Osteoblast (primary cell): ENCODE results near the gene BTG3. TPM values are rescaled to one million over a fixed set of nuclear protein-coding genes. Genes with fewer than 3 reads are reported as not detected.

Experiments used
- DNase-seq: peaks from one replicate; pipeline ENCODE4 v3.0.0; 2011; ENCODE audit warnings: low spot score, mixed read lengths; ENCODE audit not compliant: insufficient read length; ENCODE audit errors: missing footprints
- H2AFZ ChIP-seq: 2 replicates; pipeline ENCODE4 v1.6.0; 2011; ENCODE audit warnings: mild to moderate bottlenecking, low read length
- H3K27ac ChIP-seq: 2 replicates; pipeline ENCODE4 v1.5.1; 2011; ENCODE audit warnings: mild to moderate bottlenecking, low read depth, low read length, moderate library complexity
- H3K27me3 ChIP-seq: 2 replicates; pipeline ENCODE4 v1.6.0; 2012; ENCODE audit warnings: mild to moderate bottlenecking, control low read depth, inconsistent platforms, low read length, moderate library complexity; ENCODE audit not compliant: insufficient read depth
- H3K36me3 ChIP-seq: 2 replicates; pipeline ENCODE4 v1.5.1; 2011; ENCODE audit warnings: mild to moderate bottlenecking, low read length, control low read depth, moderate library complexity; ENCODE audit not compliant: insufficient read depth
- H3K4me1 ChIP-seq: 2 replicates; pipeline ENCODE4 v1.5.1; 2011; ENCODE audit warnings: mild to moderate bottlenecking, low read length, control low read depth, moderate library complexity; ENCODE audit not compliant: insufficient read depth
- H3K4me2 ChIP-seq: 2 replicates; pipeline ENCODE4 v1.6.0; 2011; ENCODE audit warnings: mild to moderate bottlenecking, low read length; ENCODE audit not compliant: insufficient read depth
- H3K4me3 ChIP-seq: fragments of 200-600 bp; sonication (generic); 3 replicates; pipeline ENCODE4 v1.5.1; 2012; ENCODE audit warnings: mild to moderate bottlenecking, low read length, inconsistent platforms; ENCODE audit not compliant: insufficient read depth
- H3K79me2 ChIP-seq: 2 replicates; pipeline ENCODE4 v1.6.0; 2012; ENCODE audit warnings: mild to moderate bottlenecking, low read length, control low read depth, inconsistent platforms; ENCODE audit not compliant: insufficient read depth
- H3K9me3 ChIP-seq: 2 replicates; pipeline ENCODE4 v1.5.1; 2011; ENCODE audit warnings: low read depth, low read length, control low read depth
- H4K20me1 ChIP-seq: 2 replicates; pipeline ENCODE4 v1.6.0; 2012; ENCODE audit warnings: mild to moderate bottlenecking, low read length, control low read depth; ENCODE audit not compliant: insufficient read depth
- CTCF ChIP-seq: IDR thresholded peaks from 2 replicates; pipeline ENCODE4 v1.5.1; 2011; ENCODE audit warnings: mild to moderate bottlenecking, low read depth, low read length, moderate library complexity; ENCODE audit errors: extremely low read depth
- total RNA-seq: library from RNA; depleted of rRNA; stranded (reverse); fragments of >200 nt; gene quantifications from 2 replicates; pipeline ENCODE4 v1.2.3, GENCODE V29; 2012

Gene BTG3
- total RNA-seq, 1 donor, result 22.4 TPM

DNA sequence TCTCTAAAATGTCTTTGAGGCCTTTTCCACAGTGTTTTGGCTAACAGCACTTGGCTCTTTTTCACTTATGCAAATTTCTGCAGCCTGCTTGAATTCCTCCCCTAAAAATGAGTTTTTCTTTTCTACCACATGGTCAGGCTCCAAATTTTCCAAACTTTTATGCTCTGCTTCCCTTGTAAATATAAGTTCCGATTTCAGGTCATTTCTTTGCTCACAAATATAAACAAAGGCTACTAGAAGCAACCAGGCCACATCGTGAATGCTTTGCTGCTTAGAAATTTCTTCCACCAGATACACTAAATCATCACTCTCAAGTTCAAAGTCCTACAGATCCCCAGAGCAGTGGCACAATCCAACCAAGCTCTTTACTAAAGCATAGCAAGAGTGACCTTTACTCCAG, 28.1 kb upstream of the BTG3 start:
- Histone ChIP-seq H3K4me2 (no peak overlapping the region), H4K20me1 (no peaks in the 10 kb centered on the region), H3K27ac (no peak overlapping the region), H3K27me3 (no peaks in the 10 kb centered on the region), H3K9me3 (no peaks in the 10 kb centered on the region), H3K79me2 (no peaks in the 10 kb centered on the region), H3K4me1 (no peaks in the 10 kb centered on the region), H3K36me3 (no peaks in the 10 kb centered on the region), H2AFZ (no peak overlapping the region), H3K4me3 (no peak overlapping the region)
- no peak for TF ChIP-seq CTCF
- no peak for DNase-seq

- H4K20me1 ChIP-seq, result no peaks in the 10 kb centered on the region
- no peak overlapping the region for H3K4me3 ChIP-seq
- H3K4me1 ChIP-seq, result no peaks in the 10 kb centered on the region
- no peak overlapping the region for H3K27ac ChIP-seq
- no peaks in the 10 kb centered on the region for H3K79me2 ChIP-seq
- no peaks in the 10 kb centered on the region for H3K36me3 ChIP-seq
- no peak for TF ChIP-seq CTCF
- DNase-seq, result no peak
- no peaks in the 10 kb centered on the region for H3K27me3 ChIP-seq
- H3K9me3 ChIP-seq, result no peaks in the 10 kb centered on the region
- H2AFZ ChIP-seq, result no peak overlapping the region
- no peak overlapping the region for H3K4me2 ChIP-seq
These were observed 24.0 kb upstream of the BTG3 start for GRCh38 chr21:17636711-17637110.

DNA sequence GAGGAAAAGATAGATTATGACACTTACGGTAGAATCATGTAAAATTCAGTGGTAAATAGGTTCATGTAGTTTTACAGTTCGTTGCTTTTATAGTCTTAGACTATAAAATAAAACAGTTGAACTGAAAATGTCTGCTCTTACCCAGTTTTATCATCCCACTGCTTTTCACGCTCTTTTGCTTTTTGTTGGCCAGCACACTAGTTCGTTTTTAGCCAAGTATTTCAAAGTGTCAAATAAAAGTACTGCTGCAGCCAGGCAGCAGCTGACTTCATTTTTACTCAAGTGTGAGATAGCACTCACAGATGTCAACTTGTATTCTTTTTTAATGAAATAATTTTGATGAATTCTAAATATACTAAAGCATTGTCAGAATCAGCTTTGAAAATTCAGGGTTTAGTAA, 18.5 kb upstream of the BTG3 start:
- DNase-seq, result no peak
- Histone ChIP-seq H4K20me1 (no peaks in the 10 kb centered on the region), H3K4me2 (no peak overlapping the region), H3K36me3 (no peaks in the 10 kb centered on the region), H3K79me2 (no peaks in the 10 kb centered on the region), H2AFZ (no peak overlapping the region), H3K9me3 (no peaks in the 10 kb centered on the region), H3K4me1 (no peaks in the 10 kb centered on the region), H3K27ac (no peak overlapping the region), H3K4me3 (no peak overlapping the region), H3K27me3 (no peaks in the 10 kb centered on the region)
- TF ChIP-seq CTCF, result no peak

DNA sequence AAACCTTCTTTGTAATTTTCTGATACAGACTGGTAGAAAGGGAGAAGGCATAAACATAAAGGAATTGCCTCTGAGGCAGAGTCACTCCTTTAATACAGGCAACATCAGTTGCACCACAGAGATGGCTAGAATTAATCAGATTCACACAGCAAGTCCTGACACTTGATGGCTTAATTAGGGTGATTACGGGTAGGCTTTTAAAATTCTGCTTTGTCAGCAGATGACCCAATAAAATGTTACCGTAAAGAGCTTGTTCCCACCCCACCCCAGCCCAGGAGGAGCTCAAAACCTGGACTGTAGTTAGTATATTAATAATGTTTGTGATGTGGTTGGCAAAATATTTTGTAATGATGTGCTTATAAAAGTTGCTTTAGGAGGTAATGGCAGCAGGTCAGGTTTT, 9.3 kb upstream of the BTG3 start:
- H3K4me1 ChIP-seq, result no peaks in the 10 kb centered on the region
- no peak overlapping the region for H3K4me2 ChIP-seq
- no peaks in the 10 kb centered on the region for H3K36me3 ChIP-seq
- DNase-seq, result no peak
- H3K9me3 ChIP-seq, result no peaks in the 10 kb centered on the region
- TF ChIP-seq CTCF, result no peak
- H3K79me2 ChIP-seq, result no peaks in the 10 kb centered on the region
- no peaks in the 10 kb centered on the region for H4K20me1 ChIP-seq
- no peaks in the 10 kb centered on the region for H3K27me3 ChIP-seq
- H3K4me3 ChIP-seq, result no peak overlapping the region
- no peak overlapping the region for H3K27ac ChIP-seq
- H2AFZ ChIP-seq, result no peak overlapping the region
